PC-3 (cell line): ENCODE data around the gene CYREN. TPM values are rescaled to one million over a fixed set of nuclear protein-coding genes. Genes with fewer than 3 reads are reported as not detected.

ENCODE experiments used
- ATAC-seq: fragments of 200-7000 bp; cut with Tn5 transposase; 2 replicates; pipeline ENCODE4 v1.9.1; 2020; ENCODE audit warnings: mild to moderate bottlenecking, moderate library complexity
- BruUV-seq: library from RNA; stranded (reverse); fragments of 400-500 nt; replicated peaks from 2 replicates; lab custom pipeline; 2021; lab: Mats Ljungman, UMichigan
- CTCF ChIA-PET: fragments of 300-600 bp; sonication (Branson Sonifier 250); formaldehyde crosslinking; loops from one replicate; lab custom pipeline; 2022; ENCODE audit warnings: antibody characterized with exemption; lab: Charles Lee
- POLR2A ChIA-PET: fragments of 300-600 bp; sonication (Branson Sonifier 250); formaldehyde crosslinking; loops from one replicate; lab custom pipeline; 2022; ENCODE audit warnings: antibody characterized with exemption; ENCODE audit not compliant: unreplicated experiment; lab: Charles Lee
- DNase-seq: peaks from one replicate; pipeline ENCODE4 v3.0.0-alpha.2; 2015
- H2AFZ ChIP-seq: fragments of 300-600 bp; sonication (generic); 2 replicates; pipeline ENCODE4 v1.6.0; 2016; ENCODE audit warnings: antibody characterized with exemption, low read length
- H3F3A ChIP-seq: fragments of 300-600 bp; sonication (generic); one replicate; pipeline ENCODE4 v1.6.0; 2017; ENCODE audit warnings: antibody characterized with exemption, low read length, control low read depth, mild to moderate bottlenecking; ENCODE audit not compliant: unreplicated experiment
- H3K27ac ChIP-seq: fragments of 300-600 bp; sonication (generic); 2 replicates; pipeline ENCODE4 v1.5.1; 2016; ENCODE audit warnings: mild to moderate bottlenecking, low read length
- H3K27me3 ChIP-seq: fragments of 300-600 bp; sonication (generic); 2 replicates; pipeline ENCODE4 v1.6.1; 2016; ENCODE audit warnings: low read length, mixed read lengths
- H3K36me3 ChIP-seq: fragments of 300-600 bp; sonication (generic); 2 replicates; pipeline ENCODE4 v1.6.1; 2016; ENCODE audit warnings: low read depth, mixed run types, low read length, mixed read lengths
- H3K4me1 ChIP-seq: fragments of 300-600 bp; sonication (generic); 2 replicates; pipeline ENCODE4 v1.5.1; 2016; ENCODE audit warnings: low read length; ENCODE audit not compliant: insufficient read depth
- H3K4me2 ChIP-seq: fragments of 300-600 bp; sonication (generic); 2 replicates; pipeline ENCODE4 v1.6.0; 2016; ENCODE audit warnings: low read length
- H3K4me3 ChIP-seq: fragments of 300-600 bp; sonication (generic); 2 replicates; pipeline ENCODE4 v1.5.1; 2016; ENCODE audit warnings: mild to moderate bottlenecking, low read length, mixed read lengths
- H3K79me2 ChIP-seq: fragments of 300-600 bp; sonication (generic); 2 replicates; pipeline ENCODE4 v1.6.1; 2017; ENCODE audit warnings: low read length, mixed read lengths
- H3K9ac ChIP-seq: fragments of 300-600 bp; sonication (generic); 2 replicates; pipeline ENCODE4 v1.6.0; 2016; ENCODE audit warnings: mild to moderate bottlenecking, low read length
- H3K9me2 ChIP-seq: fragments of 300-600 bp; sonication (generic); replicated peaks from 2 replicates; pipeline ENCODE4 v1.6.1; 2016; ENCODE audit warnings: mixed run types, low read length, mixed read lengths
- H3K9me3 ChIP-seq: fragments of 300-600 bp; sonication (generic); 2 replicates; pipeline ENCODE4 v1.6.1; 2016; ENCODE audit warnings: low read length, mixed read lengths
- H4K20me1 ChIP-seq: fragments of 300-600 bp; sonication (generic); 2 replicates; pipeline ENCODE4 v1.6.1; 2016; ENCODE audit warnings: low read length, mixed read lengths
- CTCF ChIP-seq: fragments of 300-600 bp; sonication (generic); conservative IDR thresholded peaks from 2 replicates; pipeline ENCODE4 v1.5.1; 2017; ENCODE audit warnings: antibody characterized with exemption, low read depth, mild to moderate bottlenecking, low read length
- EZH2 ChIP-seq: fragments of 300-600 bp; sonication (generic); IDR thresholded peaks from one replicate; pipeline ENCODE4 v1.6.1; 2017; ENCODE audit warnings: antibody characterized with exemption, mild to moderate bottlenecking, low read length; ENCODE audit not compliant: unreplicated experiment
- EZH2phosphoT487 ChIP-seq: fragments of 300-600 bp; sonication (generic); IDR thresholded peaks from 2 replicates; pipeline ENCODE4 v1.6.1; 2018; ENCODE audit warnings: mild to moderate bottlenecking, antibody characterized with exemption, low read length, borderline replicate concordance
- intact Hi-C: fragments of 100-400 bp; cut with micrococcal nuclease; formaldehyde crosslinking; loops from 2 replicates; pipeline ENCODE4 v1.9.0; 2023
- total RNA-seq: library from RNA; depleted of rRNA; stranded (reverse); fragments of >200 nt; gene quantifications from 2 replicates; pipeline ENCODE4 v1.2.3, GENCODE V29; 2014

Gene CYREN
- total RNA-seq, 1 experiment from 2014 or later = 48.2 TPM

DNA sequence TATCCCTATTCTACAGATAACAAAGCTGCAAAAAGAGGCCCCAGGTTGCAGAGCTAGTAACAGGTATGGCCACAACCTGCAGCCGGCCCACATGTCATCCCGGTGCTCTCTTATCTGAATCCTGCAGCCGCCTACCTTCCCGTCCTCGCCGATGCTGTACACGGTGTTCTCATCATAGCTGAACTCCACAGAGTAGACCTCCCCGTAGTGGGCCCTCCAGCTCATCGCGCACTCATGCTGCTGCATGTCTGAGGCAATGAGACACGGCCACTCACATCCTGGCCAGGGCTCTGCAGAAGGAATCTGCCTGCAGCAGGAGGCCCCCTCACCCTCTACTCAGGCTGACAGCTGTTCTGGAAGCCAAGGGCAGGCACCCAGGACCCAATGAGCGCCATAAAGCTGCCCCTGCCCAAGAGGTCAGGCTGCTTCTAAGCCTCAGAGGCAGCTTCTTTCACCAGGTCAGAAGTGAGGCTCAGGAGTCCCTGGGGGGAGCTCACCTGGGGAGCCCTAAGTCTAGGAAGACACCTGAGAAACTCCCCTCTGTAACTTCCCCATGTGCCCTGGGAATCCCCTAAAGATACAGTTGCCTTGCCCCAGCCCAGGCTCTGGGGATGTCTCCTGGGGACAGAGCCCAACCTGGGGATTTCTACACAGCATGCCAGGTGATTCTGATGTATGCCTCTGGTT is 17.9 kb upstream of the CYREN start:
- H3K9me2 ChIP-seq = no peaks in the 10 kb centered on the region
- no peak overlapping the region for H3K4me2 ChIP-seq
- ChIA-PET CTCF (no interaction called here), POLR2A (no interaction called here)
- no peaks in the 10 kb centered on the region for H3K79me2 ChIP-seq
- no peak overlapping the region for H3K4me3 ChIP-seq
- BruUV-seq = no TSS peak
- H3K9ac ChIP-seq = no peak overlapping the region
- H3K27me3 ChIP-seq = no peaks in the 10 kb centered on the region
- ATAC-seq (no peak), DNase-seq (no peak)
- no peaks in the 10 kb centered on the region for H3K4me1 ChIP-seq
- no peaks in the 10 kb centered on the region for H3K9me3 ChIP-seq
- intact Hi-C loops = no loop called here
- H3K27ac ChIP-seq = no peak overlapping the region
- H4K20me1 ChIP-seq = no peaks in the 10 kb centered on the region
- no peaks in the 10 kb centered on the region for H3F3A ChIP-seq
- H3K36me3 ChIP-seq = no peaks in the 10 kb centered on the region; the same call in 1 of the 2 replicates
- H2AFZ ChIP-seq = no peak overlapping the region
- TF ChIP-seq EZH2phosphoT487 (no peak), CTCF (no peak), EZH2 (no peak)

DNA sequence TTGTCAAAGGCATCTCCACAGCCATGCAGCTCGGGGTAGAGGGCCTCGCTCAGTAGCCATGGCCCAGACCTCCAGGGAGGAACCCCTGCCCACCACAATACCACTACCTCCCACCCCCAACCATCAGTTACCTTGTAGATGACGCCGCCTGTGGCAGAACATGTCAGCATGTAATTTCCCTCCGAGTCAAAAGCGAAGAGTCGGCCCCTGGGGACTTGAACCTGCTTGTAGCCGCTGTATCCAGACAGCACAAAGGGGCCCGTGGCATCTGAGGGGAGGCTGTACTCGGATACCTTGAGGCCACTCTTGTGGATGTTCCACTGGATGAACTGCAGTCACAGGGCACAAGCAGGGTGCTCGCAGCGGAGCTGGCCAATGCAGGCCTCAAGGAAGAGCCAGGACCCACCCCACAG is 16.3 kb upstream of the CYREN start:
- Histone ChIP-seq H3K27ac (no peak overlapping the region), H3K9ac (no peak overlapping the region), H4K20me1 (no peaks in the 10 kb centered on the region), H3K9me2 (no peaks in the 10 kb centered on the region), H3K27me3 (no peaks in the 10 kb centered on the region), H3F3A (no peaks in the 10 kb centered on the region), H3K4me2 (no peak overlapping the region), H3K79me2 (no peaks in the 10 kb centered on the region), H3K4me1 (no peaks in the 10 kb centered on the region), H3K9me3 (peaks cover 6% of the 10 kb centered on the region; the same call in 1 of the 2 replicates), H3K4me3 (no peak overlapping the region), H3K36me3 (peaks cover 10% of the 10 kb centered on the region; the same call in 1 of the 2 replicates), H2AFZ (no peak overlapping the region)
- ChIA-PET CTCF (no interaction called here), POLR2A (no interaction called here)
- TF ChIP-seq EZH2 (no peak), CTCF (no peak), EZH2phosphoT487 (no peak)
- BruUV-seq = no TSS peak
- intact Hi-C loops = no loop called here
- DNase-seq (no peak), ATAC-seq (no peak)

DNA sequence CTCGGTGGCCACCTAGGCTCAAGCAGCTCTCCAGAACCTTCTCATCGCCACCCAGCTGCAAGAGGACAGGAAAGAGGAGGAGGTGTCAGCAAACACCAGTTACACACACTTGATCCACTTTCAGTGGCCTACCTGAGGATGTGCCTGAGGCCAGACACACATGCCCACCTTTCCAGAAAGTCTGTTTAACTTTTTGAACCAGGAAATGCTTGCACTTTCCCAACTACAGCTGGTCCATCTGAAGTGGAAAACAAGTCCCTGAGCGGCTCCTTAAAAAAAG is 15.7 kb upstream of the CYREN start:
- no peaks in the 10 kb centered on the region for H3K4me1 ChIP-seq
- CTCF ChIA-PET = no interaction called here
- H2AFZ ChIP-seq = no peak overlapping the region
- H3K9me2 ChIP-seq = no peaks in the 10 kb centered on the region
- no peak overlapping the region for H3K9ac ChIP-seq
- H3F3A ChIP-seq = no peaks in the 10 kb centered on the region
- TF ChIP-seq CTCF = no peak
- no peak for TF ChIP-seq EZH2
- no peak for TF ChIP-seq EZH2phosphoT487
- no peak overlapping the region for H3K27ac ChIP-seq
- POLR2A ChIA-PET = no interaction called here
- no peak overlapping the region for H3K4me3 ChIP-seq
- peaks cover 12% of the 10 kb centered on the region for H3K9me3 ChIP-seq
- ATAC-seq (no peak), DNase-seq (no peak)
- H3K36me3 ChIP-seq = peaks cover 14% of the 10 kb centered on the region; the same call in 1 of the 2 replicates
- intact Hi-C loops = no loop called here
- no peaks in the 10 kb centered on the region for H4K20me1 ChIP-seq
- H3K4me2 ChIP-seq = no peak overlapping the region
- H3K27me3 ChIP-seq = no peaks in the 10 kb centered on the region
- no TSS peak for BruUV-seq
- no peaks in the 10 kb centered on the region for H3K79me2 ChIP-seq
